Neutrophil (primary cell): Measurements from ENCODE around the gene HMCN2.
A peak's percentile ranks its signal among the peaks of the same experiment; 100 is the strongest.

Experiments
- H3K27ac ChIP-seq: fragments of 200-600 bp; sonication (generic); 2 replicates; pipeline ENCODE4 v1.5.1; 2016; ENCODE audit warnings: mild to moderate bottlenecking, moderate library complexity
- H3K27me3 ChIP-seq: fragments of 200-600 bp; sonication (generic); 2 replicates; pipeline ENCODE4 v1.6.0; 2016; ENCODE audit warnings: mild to moderate bottlenecking
- H3K36me3 ChIP-seq: fragments of 200-600 bp; sonication (generic); 2 replicates; pipeline ENCODE4 v1.5.1; 2017
- H3K4me1 ChIP-seq, 2 experiments: fragments of 200-600 bp in 1 of 2; sonication (generic) in 1 of 2; 1 replicate in 1 of 2; 2 replicates in 1 of 2; pipeline versions ENCODE4 v1.5.1 to v1.6.1; 2013 to 2016; ENCODE audit warnings: low read depth in 1 of 2, low read length in 1 of 2, mild to moderate bottlenecking in 1 of 2, moderate library complexity in 1 of 2; ENCODE audit not compliant: control insufficient read depth in 1 of 2, insufficient read depth in 1 of 2
- H3K4me3 ChIP-seq, 2 experiments: fragments of 200-600 bp in 1 of 2; sonication (generic) in 1 of 2; 1 replicate in 1 of 2; 2 replicates in 1 of 2; pipeline ENCODE4 v1.5.1; 2013 to 2016; ENCODE audit warnings: low read depth in 1 of 2, low read length in 1 of 2, mild to moderate bottlenecking in 1 of 2, moderate library complexity in 1 of 2
- H3K9me3 ChIP-seq: fragments of 200-600 bp; sonication (generic); 2 replicates; pipeline ENCODE4 v1.5.1; 2016
- TF ChIP-seq, protein P1 (sequence below): fragments of 200-600 bp; sonication (generic); IDR thresholded peaks from 2 replicates; pipeline ENCODE4 v1.5.1; 2016; ENCODE audit warnings: antibody characterized with exemption

Gene HMCN2

GRCh38 chr9:130459151-130459550 is 193.6 kb downstream of the HMCN2 start:
- TF ChIP-seq, protein P1, sequence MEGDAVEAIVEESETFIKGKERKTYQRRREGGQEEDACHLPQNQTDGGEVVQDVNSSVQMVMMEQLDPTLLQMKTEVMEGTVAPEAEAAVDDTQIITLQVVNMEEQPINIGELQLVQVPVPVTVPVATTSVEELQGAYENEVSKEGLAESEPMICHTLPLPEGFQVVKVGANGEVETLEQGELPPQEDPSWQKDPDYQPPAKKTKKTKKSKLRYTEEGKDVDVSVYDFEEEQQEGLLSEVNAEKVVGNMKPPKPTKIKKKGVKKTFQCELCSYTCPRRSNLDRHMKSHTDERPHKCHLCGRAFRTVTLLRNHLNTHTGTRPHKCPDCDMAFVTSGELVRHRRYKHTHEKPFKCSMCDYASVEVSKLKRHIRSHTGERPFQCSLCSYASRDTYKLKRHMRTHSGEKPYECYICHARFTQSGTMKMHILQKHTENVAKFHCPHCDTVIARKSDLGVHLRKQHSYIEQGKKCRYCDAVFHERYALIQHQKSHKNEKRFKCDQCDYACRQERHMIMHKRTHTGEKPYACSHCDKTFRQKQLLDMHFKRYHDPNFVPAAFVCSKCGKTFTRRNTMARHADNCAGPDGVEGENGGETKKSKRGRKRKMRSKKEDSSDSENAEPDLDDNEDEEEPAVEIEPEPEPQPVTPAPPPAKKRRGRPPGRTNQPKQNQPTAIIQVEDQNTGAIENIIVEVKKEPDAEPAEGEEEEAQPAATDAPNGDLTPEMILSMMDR: no peak
- no peaks in the 10 kb centered on the region for H3K36me3 ChIP-seq
- H3K9me3 ChIP-seq: no peaks in the 10 kb centered on the region
- H3K4me1 ChIP-seq: no peaks in the 10 kb centered on the region
- no peak overlapping the region for H3K4me3 ChIP-seq
- H3K27ac ChIP-seq: no peak overlapping the region
- peaks cover 58% of the 10 kb centered on the region for H3K27me3 ChIP-seq

GRCh38 chr9:130459941-130460669 is 194.5 kb downstream of the HMCN2 start:
- H3K4me1 ChIP-seq: no peaks in the 10 kb centered on the region
- H3K4me3 ChIP-seq: no peak overlapping the region
- H3K27me3 ChIP-seq: peaks cover 58% of the 10 kb centered on the region
- no peak overlapping the region for H3K27ac ChIP-seq
- no peaks in the 10 kb centered on the region for H3K9me3 ChIP-seq
- TF ChIP-seq, protein P1: no peak
- no peaks in the 10 kb centered on the region for H3K36me3 ChIP-seq

GRCh38 chr9:130461218-130461630 is 195.7 kb downstream of the HMCN2 start:
- H3K27ac ChIP-seq: no peak overlapping the region
- H3K4me3 ChIP-seq: no peak overlapping the region
- H3K27me3 ChIP-seq: peaks cover 65% of the 10 kb centered on the region
- H3K4me1 ChIP-seq: no peaks in the 10 kb centered on the region
- H3K9me3 ChIP-seq: no peaks in the 10 kb centered on the region
- TF ChIP-seq, protein P1: peak; percentile 63
- no peaks in the 10 kb centered on the region for H3K36me3 ChIP-seq

DNA sequence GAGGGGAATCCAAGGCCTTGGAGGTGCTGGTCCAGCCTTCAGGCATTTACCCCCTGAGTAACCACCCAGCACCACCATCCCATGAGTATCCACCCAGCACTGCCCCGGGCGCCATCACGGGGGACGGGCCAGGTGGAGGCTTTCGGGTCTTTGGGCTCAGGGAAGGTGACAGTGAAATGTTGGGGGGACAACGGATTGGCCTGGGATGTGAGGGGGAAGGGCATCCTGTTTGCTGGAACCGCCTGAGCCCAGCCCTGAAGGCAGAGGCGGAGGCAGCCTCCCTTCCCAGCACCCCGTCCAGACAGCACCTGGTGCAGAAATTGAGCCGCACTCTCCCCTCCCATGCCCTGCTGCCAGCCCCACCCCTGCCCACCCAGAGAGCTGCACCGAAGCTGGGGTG is 196.2 kb downstream of the HMCN2 start:
- no peaks in the 10 kb centered on the region for H3K36me3 ChIP-seq
- H3K4me1 ChIP-seq: no peaks in the 10 kb centered on the region
- H3K9me3 ChIP-seq: no peaks in the 10 kb centered on the region
- TF ChIP-seq, protein P1: no peak
- peaks cover 70% of the 10 kb centered on the region for H3K27me3 ChIP-seq
- H3K4me3 ChIP-seq: no peak overlapping the region
- H3K27ac ChIP-seq: no peak overlapping the region

- no peak overlapping the region for H3K4me3 ChIP-seq
- H3K27me3 ChIP-seq: peaks cover 77% of the 10 kb centered on the region
- no peaks in the 10 kb centered on the region for H3K9me3 ChIP-seq
- TF ChIP-seq, protein P1: no peak
- H3K4me1 ChIP-seq: no peaks in the 10 kb centered on the region
- H3K27ac ChIP-seq: no peak overlapping the region
- no peaks in the 10 kb centered on the region for H3K36me3 ChIP-seq
Observed at GRCh38 chr9:130462685-130463540, 197.4 kb downstream of the HMCN2 start.
